Muscle of leg (tissue), 9 donors: ENCODE data around the gene ZNF317. TPM values are rescaled to one million over a fixed set of nuclear protein-coding genes. Genes with fewer than 3 reads are reported as not detected.

ENCODE experiments used
- polyA plus RNA-seq, 8 donors: library from polyadenylated mRNA; unstranded; fragments of 120-200 nt; gene quantifications; one replicate each; pipeline versions ENCODE4 v1.2.1 to v1.2.3, GENCODE V29; 2013; ENCODE audit warnings: inconsistent platforms in 1 of 8, low replicate concordance in 1 of 8; ENCODE audit not compliant: insufficient read length in 8 of 8, insufficient read depth in 1 of 8
- total RNA-seq: library from RNA; stranded (reverse); fragments of 120-200 nt; gene quantifications from one replicate; pipeline ENCODE4 v1.2.4, GENCODE V29; 2013

Gene ZNF317
- total and polyA plus RNA-seq, 9 donors, result 18.2 to 23.6 (median 19.3) TPM

Other genes starting within 250 kb of the ZNF317 start
- not detected for gene MUC16, start 130.0 kb upstream of the ZNF317 start, total RNA-seq
- under 1 TPM in 4 of 8 donors, not detected in 4; 0.04 to 0.30 (median 0.17) TPM for gene MUC16, start 130.0 kb upstream of the ZNF317 start, polyA plus RNA-seq
- not detected for gene OR1M1, start 53.3 kb upstream of the ZNF317 start, total RNA-seq
- under 1 TPM in 2 of 8 donors, not detected in 6; 0.04 to 0.07 TPM for gene OR1M1, start 53.3 kb upstream of the ZNF317 start, polyA plus RNA-seq
- not detected for gene OR7G2, start 32.9 kb upstream of the ZNF317 start, total RNA-seq
- under 1 TPM in 4 of 8 donors, not detected in 4; 0.04 to 0.14 (median 0.07) TPM for gene OR7G2, start 32.9 kb upstream of the ZNF317 start, polyA plus RNA-seq
- not detected for gene OR7G1, start 24.6 kb upstream of the ZNF317 start, total RNA-seq
- not detected for gene OR7G1, start 24.6 kb upstream of the ZNF317 start, polyA plus RNA-seq
- gene OR7G3, start 13.4 kb upstream of the ZNF317 start, total RNA-seq, result not detected
- gene OR7G3, start 13.4 kb upstream of the ZNF317 start, polyA plus RNA-seq, result not detected
- gene OR7D2, start 38.6 kb downstream of the ZNF317 start, total RNA-seq, result under 0.01 TPM
- under 1 TPM in 7 of 8 donors, not detected in 1; 0.04 to 0.18 (median 0.08) TPM for gene OR7D2, start 38.6 kb downstream of the ZNF317 start, polyA plus RNA-seq
- gene OR7D4, start 79.2 kb downstream of the ZNF317 start, total RNA-seq, result not detected
- under 1 TPM in 2 of 8 donors, not detected in 6; 0.03 to 0.10 TPM for gene OR7D4, start 79.2 kb downstream of the ZNF317 start, polyA plus RNA-seq
- not detected for gene OR7E24, start 110.5 kb downstream of the ZNF317 start, total RNA-seq
- gene OR7E24, start 110.5 kb downstream of the ZNF317 start, polyA plus RNA-seq, result not detected
- 5.2 TPM for gene ZNF699, start 169.4 kb downstream of the ZNF317 start, total RNA-seq
- 1 to 10 TPM; 1.7 to 4.7 (median 3.6) TPM for gene ZNF699, start 169.4 kb downstream of the ZNF317 start, polyA plus RNA-seq
- gene ZNF559, start 183.8 kb downstream of the ZNF317 start, total RNA-seq, result 29.3 TPM
- gene ZNF559, start 183.8 kb downstream of the ZNF317 start, polyA plus RNA-seq, result 10 to 100 TPM; 20.8 to 31.8 (median 25.8) TPM
- gene ZNF177, start 222.6 kb downstream of the ZNF317 start, total RNA-seq, result 5.6 TPM
- gene ZNF177, start 222.6 kb downstream of the ZNF317 start, polyA plus RNA-seq, result 1 to 10 TPM; 2.9 to 6.7 (median 5.1) TPM